Measurements from ENCODE around the gene ACTN3.

DNA sequence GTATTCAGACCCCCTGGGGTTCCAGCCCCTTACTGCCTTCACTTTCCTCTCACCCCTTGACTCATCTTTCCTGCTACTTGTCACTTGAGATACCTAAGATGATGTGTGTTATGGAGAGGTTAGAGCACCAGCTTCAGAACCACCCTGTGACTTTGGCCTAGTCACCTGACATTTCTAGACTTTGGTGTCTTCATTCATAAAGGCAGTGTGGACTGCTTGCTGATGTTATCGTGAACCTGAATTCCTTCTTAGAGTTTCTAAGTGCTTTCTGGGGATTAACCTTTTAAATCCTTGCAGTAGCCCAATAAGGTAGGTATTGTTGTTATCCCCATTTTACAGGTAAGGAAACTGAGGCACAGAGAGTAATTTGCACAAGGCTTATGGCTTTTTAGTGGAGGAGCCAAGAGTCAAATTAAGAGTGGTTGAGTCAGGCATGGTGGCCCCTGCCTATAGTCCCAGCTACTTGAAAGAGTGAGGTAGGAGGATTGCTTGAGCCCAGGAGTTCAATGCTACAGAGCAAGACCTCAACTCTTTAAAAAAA lies 41.4 kb upstream of the ACTN3 start:
- TF ChIP-seq, protein P1, sequence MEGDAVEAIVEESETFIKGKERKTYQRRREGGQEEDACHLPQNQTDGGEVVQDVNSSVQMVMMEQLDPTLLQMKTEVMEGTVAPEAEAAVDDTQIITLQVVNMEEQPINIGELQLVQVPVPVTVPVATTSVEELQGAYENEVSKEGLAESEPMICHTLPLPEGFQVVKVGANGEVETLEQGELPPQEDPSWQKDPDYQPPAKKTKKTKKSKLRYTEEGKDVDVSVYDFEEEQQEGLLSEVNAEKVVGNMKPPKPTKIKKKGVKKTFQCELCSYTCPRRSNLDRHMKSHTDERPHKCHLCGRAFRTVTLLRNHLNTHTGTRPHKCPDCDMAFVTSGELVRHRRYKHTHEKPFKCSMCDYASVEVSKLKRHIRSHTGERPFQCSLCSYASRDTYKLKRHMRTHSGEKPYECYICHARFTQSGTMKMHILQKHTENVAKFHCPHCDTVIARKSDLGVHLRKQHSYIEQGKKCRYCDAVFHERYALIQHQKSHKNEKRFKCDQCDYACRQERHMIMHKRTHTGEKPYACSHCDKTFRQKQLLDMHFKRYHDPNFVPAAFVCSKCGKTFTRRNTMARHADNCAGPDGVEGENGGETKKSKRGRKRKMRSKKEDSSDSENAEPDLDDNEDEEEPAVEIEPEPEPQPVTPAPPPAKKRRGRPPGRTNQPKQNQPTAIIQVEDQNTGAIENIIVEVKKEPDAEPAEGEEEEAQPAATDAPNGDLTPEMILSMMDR (IDR thresholded peaks at IDR 0.05), result no peak
- no peak for TF ChIP-seq POLR2AphosphoS5 (IDR thresholded peaks at IDR 0.05)

Measured in sigmoid colon (tissue), 4 donors.